BLaER1 (cell line): Measurements from ENCODE around the gene SENP8.

Experiments
- H3K27ac ChIP-seq: shearing (Covaris generic); formaldehyde crosslinking; 2 replicates; pipeline ENCODE4 v1.8.1; 2022
- H3K27me3 ChIP-seq: shearing (Covaris generic); formaldehyde crosslinking; 2 replicates; pipeline ENCODE4 v1.8.1; 2022
- H3K36me3 ChIP-seq: shearing (Covaris generic); formaldehyde crosslinking; 2 replicates; pipeline ENCODE4 v1.8.1; 2022
- H3K4me1 ChIP-seq: shearing (Covaris generic); formaldehyde crosslinking; 2 replicates; pipeline ENCODE4 v1.8.1; 2022
- H3K4me2 ChIP-seq: shearing (Covaris generic); formaldehyde crosslinking; 2 replicates; pipeline ENCODE4 v1.8.1; 2022
- H3K4me3 ChIP-seq: shearing (Covaris generic); formaldehyde crosslinking; 2 replicates; pipeline ENCODE4 v1.8.1; 2022
- H3K9ac ChIP-seq: shearing (Covaris generic); formaldehyde crosslinking; 2 replicates; pipeline ENCODE4 v1.8.1; 2022
- H3K9me3 ChIP-seq: shearing (Covaris generic); formaldehyde crosslinking; 2 replicates; pipeline ENCODE4 v1.8.1; 2022
- H4K20me1 ChIP-seq: shearing (Covaris generic); formaldehyde crosslinking; 2 replicates; pipeline ENCODE4 v1.8.1; 2022
- Cebpa-rat ChIP-seq: shearing (Covaris generic); IDR thresholded peaks from 2 replicates; pipeline ENCODE4 v1.8.1; 2022

The SENP8 gene

DNA sequence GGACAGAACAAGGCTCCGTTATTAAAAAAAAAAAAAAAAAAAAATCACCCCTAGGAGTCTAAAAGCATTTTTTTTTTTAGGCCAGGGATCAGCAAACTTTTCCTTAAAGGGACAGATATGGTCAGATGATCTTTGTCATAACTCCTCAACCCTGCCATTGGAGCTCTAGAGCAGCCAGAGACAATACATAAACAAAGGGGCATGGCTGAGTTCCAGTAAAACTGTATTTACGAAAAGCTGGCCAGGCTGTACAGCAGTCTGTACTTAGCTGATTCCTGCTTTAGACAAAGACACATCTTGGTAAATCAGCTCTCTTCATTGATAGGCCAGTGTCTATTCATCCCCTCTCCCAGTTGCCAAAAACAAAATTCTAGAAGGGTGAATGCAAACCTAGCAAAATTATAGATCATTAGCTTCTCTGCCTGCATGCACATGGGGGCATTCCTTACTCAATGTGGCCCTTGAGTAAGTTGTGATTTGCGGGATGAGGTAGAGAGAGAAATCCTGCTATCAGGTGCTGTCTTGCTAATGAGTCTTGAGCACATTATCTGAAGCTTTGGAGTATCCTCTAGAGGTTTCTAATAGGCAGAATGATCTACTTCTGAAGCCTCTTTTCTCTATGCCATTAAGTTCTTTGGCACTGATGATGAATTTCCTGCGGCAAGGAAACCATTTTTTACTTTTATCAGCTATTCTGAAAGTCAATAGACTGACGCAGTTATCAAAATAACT is 35.2 kb downstream of the SENP8 start:
- no peaks in the 10 kb centered on the region for H3K9me3 ChIP-seq
- H3K27ac ChIP-seq: no peak overlapping the region
- H3K4me1 ChIP-seq: no peaks in the 10 kb centered on the region
- H4K20me1 ChIP-seq: no peaks in the 10 kb centered on the region
- no peaks in the 10 kb centered on the region for H3K27me3 ChIP-seq
- H3K4me2 ChIP-seq: no peak overlapping the region
- no peaks in the 10 kb centered on the region for H3K36me3 ChIP-seq
- no peak for TF ChIP-seq Cebpa-rat
- H3K9ac ChIP-seq: no peak overlapping the region
- no peak overlapping the region for H3K4me3 ChIP-seq

DNA sequence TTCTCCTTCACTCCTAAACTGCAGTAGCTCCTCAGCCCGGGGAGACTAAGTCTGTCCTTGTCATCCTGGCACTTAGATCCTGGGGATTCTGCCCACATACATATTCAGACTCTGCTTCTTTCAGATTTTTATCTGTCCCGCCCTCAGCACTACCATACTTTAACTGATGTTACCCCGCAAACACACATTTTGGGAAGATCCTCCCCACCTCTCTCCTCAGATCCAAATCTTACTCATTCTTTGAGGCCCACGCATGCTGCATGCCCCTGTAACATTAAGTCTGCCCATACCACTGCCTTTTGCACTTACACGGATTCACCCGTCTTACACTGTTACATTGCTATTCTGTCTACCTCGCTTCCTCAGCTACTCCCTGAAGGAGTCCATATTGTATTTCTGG is 36.1 kb downstream of the SENP8 start:
- TF ChIP-seq Cebpa-rat: no peak
- no peaks in the 10 kb centered on the region for H3K9me3 ChIP-seq
- H3K36me3 ChIP-seq: no peaks in the 10 kb centered on the region
- no peaks in the 10 kb centered on the region for H3K27me3 ChIP-seq
- no peak overlapping the region for H3K9ac ChIP-seq
- H3K4me3 ChIP-seq: no peak overlapping the region
- H3K4me2 ChIP-seq: no peak overlapping the region
- no peaks in the 10 kb centered on the region for H3K4me1 ChIP-seq
- no peaks in the 10 kb centered on the region for H4K20me1 ChIP-seq
- H3K27ac ChIP-seq: no peak overlapping the region

- H3K4me2 ChIP-seq: peak overlapping the region; percentile 63; the same call in 1 of the 2 replicates
- H3K36me3 ChIP-seq: no peaks in the 10 kb centered on the region
- H3K27ac ChIP-seq: no peak overlapping the region
- no peaks in the 10 kb centered on the region for H3K27me3 ChIP-seq
- H3K9ac ChIP-seq: no peak overlapping the region
- H3K4me1 ChIP-seq: no peaks in the 10 kb centered on the region
- no peak for TF ChIP-seq Cebpa-rat
- no peak overlapping the region for H3K4me3 ChIP-seq
- no peaks in the 10 kb centered on the region for H4K20me1 ChIP-seq
- H3K9me3 ChIP-seq: no peaks in the 10 kb centered on the region
Measured at GRCh38 chr15:72155003-72155621, 36.9 kb downstream of the SENP8 start.

GRCh38 chr15:72155635-72156616 is 37.7 kb downstream of the SENP8 start:
- Histone ChIP-seq H3K4me3 (no peak overlapping the region; the same call in 1 of the 2 replicates), H3K27me3 (no peaks in the 10 kb centered on the region), H3K4me1 (no peaks in the 10 kb centered on the region), H4K20me1 (no peaks in the 10 kb centered on the region), H3K9ac (no peak overlapping the region; the same call in 1 of the 2 replicates), H3K27ac (no peak overlapping the region), H3K4me2 (peak overlapping the region; percentile 63), H3K36me3 (no peaks in the 10 kb centered on the region), H3K9me3 (no peaks in the 10 kb centered on the region)
- TF ChIP-seq Cebpa-rat: no peak

DNA sequence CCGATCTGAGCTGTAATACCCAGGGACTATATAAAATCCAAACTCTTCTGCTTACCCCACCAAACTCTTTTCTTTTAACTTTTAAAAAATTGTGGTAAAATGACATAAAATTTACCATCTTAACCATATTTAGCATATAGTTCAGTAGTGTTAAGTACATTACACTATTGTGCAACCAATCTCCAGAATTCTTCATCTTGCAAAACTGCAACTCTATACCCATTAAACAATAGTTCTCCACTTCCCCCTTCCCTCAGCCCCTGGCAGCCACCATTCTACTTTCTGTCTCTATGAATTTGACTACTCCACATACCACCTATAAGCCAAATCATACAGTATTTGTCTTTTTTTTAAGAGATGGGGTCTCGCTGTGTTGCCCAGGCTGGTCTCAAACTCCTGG is 38.7 kb downstream of the SENP8 start:
- Histone ChIP-seq H3K27me3 (no peaks in the 10 kb centered on the region), H3K9ac (no peak overlapping the region), H3K27ac (no peak overlapping the region), H3K9me3 (no peaks in the 10 kb centered on the region), H3K4me1 (no peaks in the 10 kb centered on the region), H4K20me1 (no peaks in the 10 kb centered on the region), H3K4me2 (no peak overlapping the region), H3K36me3 (no peaks in the 10 kb centered on the region), H3K4me3 (no peak overlapping the region)
- no peak for TF ChIP-seq Cebpa-rat

GRCh38 chr15:72160696-72161245 is 42.6 kb downstream of the SENP8 start:
- TF ChIP-seq Cebpa-rat: no peak
- no peak overlapping the region for H3K4me2 ChIP-seq
- no peak overlapping the region for H3K9ac ChIP-seq

DNA sequence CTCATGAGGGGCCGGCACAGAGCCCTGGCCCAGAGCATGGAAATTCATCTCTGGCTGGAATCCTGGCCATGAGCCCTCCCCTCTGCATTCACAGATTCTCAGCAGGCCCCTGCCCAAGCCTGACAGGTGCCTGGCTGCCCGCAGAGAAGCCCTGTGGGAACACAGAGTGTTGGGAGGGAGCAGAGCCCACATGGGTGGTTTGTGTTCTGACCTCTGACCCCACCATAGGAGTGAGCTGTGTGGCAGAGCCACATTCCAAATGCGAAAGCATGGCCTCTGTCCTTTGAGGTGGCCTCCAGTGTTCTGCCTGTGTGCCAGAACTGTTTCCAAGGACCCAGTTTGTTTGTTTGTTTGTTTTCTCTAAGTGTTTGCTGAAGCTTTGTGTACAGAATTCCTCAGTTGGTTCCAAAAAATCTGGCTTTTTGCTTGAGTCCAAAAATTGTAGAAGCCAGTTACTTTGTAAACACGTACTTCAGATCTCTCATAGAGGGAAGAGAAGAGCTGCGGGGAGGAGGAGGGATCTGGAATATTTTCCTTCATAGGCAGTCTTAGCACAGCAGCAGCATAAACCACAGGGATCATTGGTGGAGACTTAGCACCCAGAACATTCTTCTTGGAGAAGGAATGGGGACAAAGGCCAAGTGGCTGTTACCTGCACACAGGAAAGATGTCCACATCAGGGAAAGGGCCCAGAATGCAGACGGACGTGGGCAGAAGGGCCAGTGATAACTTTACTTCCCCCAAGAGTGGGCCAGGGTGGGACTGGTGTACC is 43.3 kb downstream of the SENP8 start:
- Histone ChIP-seq H3K4me3 (no peak overlapping the region), H3K27ac (no peak overlapping the region), H3K4me2 (no peak overlapping the region), H3K9me3 (no peaks in the 10 kb centered on the region), H3K36me3 (no peaks in the 10 kb centered on the region), H3K9ac (no peak overlapping the region), H3K4me1 (no peaks in the 10 kb centered on the region), H3K27me3 (no peaks in the 10 kb centered on the region), H4K20me1 (no peaks in the 10 kb centered on the region)
- TF ChIP-seq Cebpa-rat: no peak

More at GRCh38 chr15:72160696-72161245, 42.6 kb downstream of the SENP8 start:
- Histone ChIP-seq H3K27ac (no peak overlapping the region), H4K20me1 (no peaks in the 10 kb centered on the region), H3K36me3 (no peaks in the 10 kb centered on the region), H3K27me3 (no peaks in the 10 kb centered on the region), H3K9me3 (no peaks in the 10 kb centered on the region), H3K4me1 (no peaks in the 10 kb centered on the region), H3K4me3 (no peak overlapping the region)

GRCh38 chr15:72162569-72162968 is 44.4 kb downstream of the SENP8 start:
- H3K4me2 ChIP-seq: no peak overlapping the region
- no peaks in the 10 kb centered on the region for H4K20me1 ChIP-seq
- H3K9ac ChIP-seq: no peak overlapping the region
- H3K4me3 ChIP-seq: no peak overlapping the region
- no peak overlapping the region for H3K27ac ChIP-seq
- TF ChIP-seq Cebpa-rat: no peak
- no peaks in the 10 kb centered on the region for H3K9me3 ChIP-seq
- H3K4me1 ChIP-seq: no peaks in the 10 kb centered on the region
- H3K36me3 ChIP-seq: no peaks in the 10 kb centered on the region
- H3K27me3 ChIP-seq: no peaks in the 10 kb centered on the region

DNA sequence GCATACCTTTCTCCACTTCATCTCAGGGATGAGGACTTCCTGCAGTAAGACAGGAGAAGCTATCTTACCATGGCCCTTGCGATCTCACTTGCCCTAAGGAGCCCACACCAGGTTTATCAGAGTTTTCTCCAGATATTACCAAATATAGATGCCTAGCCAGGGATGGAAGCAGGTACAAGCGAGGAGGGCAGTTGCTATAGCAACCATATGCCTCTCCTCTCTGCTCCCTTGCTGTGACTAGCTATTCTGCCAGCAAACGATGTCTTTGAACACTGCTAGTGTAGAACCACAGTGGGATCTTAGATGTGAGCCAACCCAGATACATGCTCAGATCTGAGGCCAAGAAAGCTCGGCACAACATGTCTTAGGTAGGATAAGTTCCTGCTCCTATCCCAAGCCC is 45.5 kb downstream of the SENP8 start:
- Histone ChIP-seq H4K20me1 (no peaks in the 10 kb centered on the region), H3K36me3 (no peaks in the 10 kb centered on the region), H3K4me3 (no peak overlapping the region), H3K4me1 (peaks cover 7% of the 10 kb centered on the region), H3K9ac (no peak overlapping the region), H3K4me2 (no peak overlapping the region), H3K9me3 (no peaks in the 10 kb centered on the region), H3K27ac (no peak overlapping the region), H3K27me3 (no peaks in the 10 kb centered on the region)
- TF ChIP-seq Cebpa-rat: no peak
